Activated naive CD4-positive, alpha-beta T cell treated with anti-CD3 and anti-CD28 coated beads for 36 hours (primary cell): ENCODE results near the gene ADPRH. TPM values are rescaled to one million over a fixed set of nuclear protein-coding genes. Genes with fewer than 3 reads are reported as not detected.
"Not testable (repeated sequence)": the region's sequence is repeated elsewhere in the genome, so short reads cannot be mapped to it uniquely, and the experiment has no call there.

Experiments
- CTCF ChIA-PET: fragments of 350-600 bp; sonication (Branson Sonifier 250); formaldehyde crosslinking; loops from one replicate; lab custom pipeline; 2021; ENCODE audit warnings: antibody characterized with exemption; lab: Charles Lee
- DNase-seq: peaks from one replicate; pipeline ENCODE4 v3.0.0-alpha.2; 2020
- H3K27ac Mint-ChIP-seq: one replicate; pipeline ENCODE4 v1.8.0; 2021; ENCODE audit warnings: mild to moderate bottlenecking, mixed read lengths
- H3K27me3 Mint-ChIP-seq: one replicate; pipeline ENCODE4 v1.8.0; 2021; ENCODE audit warnings: low read depth, mixed read lengths
- H3K36me3 Mint-ChIP-seq: one replicate; pipeline ENCODE4 v1.8.0; 2021; ENCODE audit warnings: low read depth, mixed read lengths
- H3K4me1 Mint-ChIP-seq: one replicate; pipeline ENCODE4 v1.8.0; 2021; ENCODE audit warnings: low read depth, mixed read lengths
- H3K4me3 Mint-ChIP-seq: one replicate; pipeline ENCODE4 v1.8.0; 2021; ENCODE audit warnings: mild to moderate bottlenecking, moderate library complexity, mixed read lengths
- H3K9me3 Mint-ChIP-seq: one replicate; pipeline ENCODE4 v1.8.0; 2021; ENCODE audit warnings: mixed read lengths
- intact Hi-C: fragments of 100-400 bp; cut with micrococcal nuclease; formaldehyde crosslinking; loops from one replicate; pipeline ENCODE4 v1.15.1; 2023
- total RNA-seq, 2 experiments: library from RNA; stranded (reverse); gene quantifications; one replicate each; pipeline ENCODE4 v1.2.3, GENCODE V29; 2021

Gene ADPRH
- total RNA-seq, 2 experiments from 2014 or later: 2.6 to 3.1 TPM

DNA sequence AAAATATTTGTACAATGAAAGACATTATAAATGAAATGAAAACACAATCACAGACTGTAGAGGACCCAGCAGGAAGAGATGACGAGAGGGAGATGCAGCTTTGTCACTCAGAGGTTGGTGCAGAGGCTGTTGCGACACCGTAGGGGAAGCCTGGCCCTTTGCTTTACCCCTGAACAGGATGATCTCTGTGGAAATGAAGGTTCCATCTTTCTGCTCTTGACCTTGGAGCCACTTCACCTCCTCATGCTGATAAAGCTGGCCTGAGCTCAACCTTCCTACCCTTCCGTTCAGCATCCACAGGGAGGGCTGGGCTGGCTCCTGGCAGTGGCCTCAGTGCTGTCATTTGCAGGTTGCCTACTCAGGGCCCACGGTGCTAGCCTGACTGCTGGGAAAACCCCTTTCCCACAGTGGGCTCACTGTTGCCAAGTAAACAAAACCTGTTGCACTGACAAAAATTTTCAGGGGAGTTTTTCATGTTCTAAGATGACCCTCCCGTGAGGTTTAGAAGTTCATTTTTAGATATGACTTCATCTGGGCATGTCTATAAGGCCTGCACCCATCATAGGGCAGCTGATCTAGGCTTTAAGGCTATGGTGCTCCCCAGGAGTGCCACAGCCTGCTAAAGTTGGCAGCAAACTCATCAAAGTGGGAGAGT, 16.9 kb upstream of the ADPRH start:
- Mint-ChIP-seq H3K4me3 (no peak overlapping the region), H3K4me1 (peaks cover 10% of the 10 kb centered on the region), H3K27ac (peak overlapping the region; percentile 46), H3K9me3 (peaks cover 2% of the 10 kb centered on the region), H3K36me3 (no peaks in the 10 kb centered on the region), H3K27me3 (no peaks in the 10 kb centered on the region)
- intact Hi-C loops: no loop called here
- peak; percentile 29 for DNase-seq
- CTCF ChIA-PET: interaction anchor here (0.7 kb wide), 1 partner anchor 11 kb away, joined by 3 read pairs; no protein-coding TSS in a partner anchor

DNA sequence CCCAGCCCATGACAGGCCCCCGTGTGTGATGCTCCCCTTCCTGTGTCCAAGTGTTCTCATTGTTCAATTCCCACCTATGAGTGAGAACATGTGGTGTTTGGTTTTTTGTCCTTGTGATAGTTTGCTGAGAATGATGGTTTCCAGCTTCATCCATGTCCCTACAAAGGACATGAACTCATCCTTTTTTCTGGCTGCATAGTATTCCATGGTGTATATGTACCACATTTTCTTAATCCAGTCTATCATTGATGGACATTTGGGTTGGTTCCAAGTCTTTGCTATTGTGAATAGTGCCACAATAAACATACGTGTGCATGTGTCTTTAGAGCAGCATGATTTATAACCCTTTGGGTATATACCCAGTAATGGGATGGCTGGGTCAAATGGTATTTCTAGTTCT, 16.0 kb upstream of the ADPRH start:
- intact Hi-C loops, H3K27ac Mint-ChIP-seq, DNase-seq, H3K4me3 Mint-ChIP-seq, CTCF ChIA-PET, H3K9me3 Mint-ChIP-seq, H3K36me3 Mint-ChIP-seq, H3K27me3 Mint-ChIP-seq: not testable (repeated sequence)
- H3K4me1 Mint-ChIP-seq: peaks cover 10% of the 10 kb centered on the region

- H3K27me3 Mint-ChIP-seq: peaks cover 20% of the 10 kb centered on the region
- H3K4me1 Mint-ChIP-seq: no peaks in the 10 kb centered on the region
- CTCF ChIA-PET: no interaction called here
- H3K36me3 Mint-ChIP-seq: no peaks in the 10 kb centered on the region
- DNase-seq: no peak
- H3K27ac Mint-ChIP-seq: no peak overlapping the region
- intact Hi-C loops: no loop called here
- no peak overlapping the region for H3K4me3 Mint-ChIP-seq
- H3K9me3 Mint-ChIP-seq: peaks cover 2% of the 10 kb centered on the region
Observed at GRCh38 chr3:119569156-119569555, 10.1 kb upstream of the ADPRH start.

- Mint-ChIP-seq H3K27ac (no peak overlapping the region), H3K9me3 (no peaks in the 10 kb centered on the region), H3K4me3 (no peak overlapping the region), H3K27me3 (peaks cover 20% of the 10 kb centered on the region), H3K36me3 (no peaks in the 10 kb centered on the region), H3K4me1 (no peaks in the 10 kb centered on the region)
- intact Hi-C loops: no loop called here
- CTCF ChIA-PET: interaction anchor here (0.6 to 1.3 kb wide), 2 partner anchors 11 to 153 kb away, joined by 3 read pairs; partner anchors contain the start of gene CD80
- DNase-seq: no peak
Observed at GRCh38 chr3:119570229-119570628, 9.1 kb upstream of the ADPRH start.

GRCh38 chr3:119571230-119571629, 8.1 kb upstream of the ADPRH start:
- H3K4me1 Mint-ChIP-seq: no peaks in the 10 kb centered on the region
- CTCF ChIA-PET: no interaction called here
- peaks cover 20% of the 10 kb centered on the region for H3K27me3 Mint-ChIP-seq
- no peak overlapping the region for H3K4me3 Mint-ChIP-seq
- no peak overlapping the region for H3K27ac Mint-ChIP-seq
- intact Hi-C loops: no loop called here
- no peak for DNase-seq
- H3K9me3 Mint-ChIP-seq: no peaks in the 10 kb centered on the region
- H3K36me3 Mint-ChIP-seq: no peaks in the 10 kb centered on the region

GRCh38 chr3:119571688-119572087, 7.6 kb upstream of the ADPRH start:
- no peak overlapping the region for H3K4me3 Mint-ChIP-seq
- no peaks in the 10 kb centered on the region for H3K36me3 Mint-ChIP-seq
- DNase-seq: no peak
- no peaks in the 10 kb centered on the region for H3K9me3 Mint-ChIP-seq
- intact Hi-C loops: no loop called here
- no peaks in the 10 kb centered on the region for H3K4me1 Mint-ChIP-seq
- CTCF ChIA-PET: no interaction called here
- H3K27ac Mint-ChIP-seq: no peak overlapping the region
- H3K27me3 Mint-ChIP-seq: peaks cover 20% of the 10 kb centered on the region

GRCh38 chr3:119575507-119575906, 3.8 kb upstream of the ADPRH start:
- intact Hi-C loops: no loop called here
- CTCF ChIA-PET: interaction anchor here (1.3 kb wide), 1 partner anchor 16 kb away, joined by 3 read pairs; no protein-coding TSS in a partner anchor
- Mint-ChIP-seq H3K27me3 (peaks cover 23% of the 10 kb centered on the region), H3K9me3 (no peaks in the 10 kb centered on the region), H3K27ac (no peak overlapping the region), H3K4me3 (no peak overlapping the region), H3K36me3 (no peaks in the 10 kb centered on the region), H3K4me1 (peaks cover 9% of the 10 kb centered on the region)
- DNase-seq: no peak

DNA sequence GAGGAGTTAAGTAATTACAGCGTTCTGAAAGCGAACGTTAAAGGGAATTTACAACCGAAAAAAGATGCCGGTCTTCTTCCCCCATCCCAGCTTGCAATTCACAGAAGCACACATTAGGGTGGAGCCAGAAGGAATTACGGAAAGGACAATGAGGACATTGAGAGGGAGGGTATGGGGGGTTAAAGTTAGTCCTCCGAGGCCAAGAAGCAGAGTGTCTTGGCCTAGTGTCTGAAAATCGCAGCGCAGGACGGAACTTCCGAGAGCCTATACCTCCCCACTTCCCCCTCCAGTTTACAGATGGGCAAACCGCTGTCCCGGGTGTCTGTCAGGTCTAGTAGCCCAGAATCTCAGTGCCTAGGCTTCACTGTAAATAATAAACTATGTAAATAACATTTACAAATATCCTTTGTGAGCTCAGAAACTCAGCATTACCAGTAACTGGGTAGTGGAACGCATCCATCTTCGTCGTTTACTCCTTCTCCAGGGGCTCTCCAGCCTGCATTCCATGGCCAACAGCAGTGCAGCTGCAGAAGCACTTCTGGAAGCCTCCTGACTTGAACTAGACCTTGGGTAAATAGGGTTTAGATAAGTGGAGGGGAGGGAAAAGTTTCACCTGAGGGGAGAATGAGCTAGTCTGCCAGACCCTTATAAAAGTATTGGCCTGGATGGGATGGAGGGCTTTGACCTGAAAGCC, 922 bp downstream of the ADPRH start:
- Mint-ChIP-seq H3K4me3 (peak overlapping the region; percentile 86), H3K27ac (peak overlapping the region; percentile 54), H3K36me3 (no peaks in the 10 kb centered on the region), H3K9me3 (no peaks in the 10 kb centered on the region), H3K27me3 (peaks cover 18% of the 10 kb centered on the region), H3K4me1 (peaks cover 15% of the 10 kb centered on the region)
- DNase-seq: no peak
- intact Hi-C loops: loop anchor here (1.0 kb wide), 1 partner anchor 59 kb away; no protein-coding TSS in a partner anchor
- CTCF ChIA-PET: interaction anchor here (1.3 to 1.5 kb wide), 2 partner anchors 21 to 101 kb away, joined by 3 to 4 read pairs; no protein-coding TSS in a partner anchor

- Mint-ChIP-seq H3K4me3 (no peak overlapping the region), H3K27me3 (peaks cover 18% of the 10 kb centered on the region), H3K27ac (no peak overlapping the region), H3K4me1 (peaks cover 15% of the 10 kb centered on the region), H3K36me3 (no peaks in the 10 kb centered on the region), H3K9me3 (no peaks in the 10 kb centered on the region)
- CTCF ChIA-PET: interaction anchor here (1.0 to 1.6 kb wide), 3 partner anchors 11 to 23 kb away, joined by 3 to 5 read pairs (median 4); partner anchors contain the start of gene CD80
- intact Hi-C loops: loop anchor here (1.0 to 2.0 kb wide), 2 partner anchors 19 to 84 kb away; partner anchors contain the start of gene TIMMDC1
- peak; percentile 44 for DNase-seq
Observed at GRCh38 chr3:119582178-119582577, 2.9 kb downstream of the ADPRH start.

DNA sequence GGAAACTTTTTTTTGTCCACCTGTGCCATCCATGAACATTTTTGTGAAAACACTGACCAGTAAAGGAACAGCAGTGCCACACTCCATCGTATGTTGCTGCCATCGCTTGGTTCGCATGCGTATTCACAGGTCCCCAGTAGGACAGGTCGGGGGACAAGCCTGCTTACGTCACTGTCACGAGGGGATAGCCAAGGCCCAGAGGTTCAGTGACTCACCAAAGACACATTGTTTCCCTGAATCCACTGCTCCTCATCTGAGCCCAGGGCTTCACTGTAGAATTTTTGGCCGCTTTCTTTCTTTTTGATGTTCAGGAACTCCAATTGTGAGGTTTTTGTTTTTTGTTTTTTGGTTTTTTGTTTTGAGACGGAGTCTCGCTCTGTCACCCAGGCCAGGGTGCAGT, 5.9 kb downstream of the ADPRH start:
- H3K4me3 Mint-ChIP-seq: no peak overlapping the region
- CTCF ChIA-PET: no interaction called here
- intact Hi-C loops: no loop called here
- no peaks in the 10 kb centered on the region for H3K9me3 Mint-ChIP-seq
- no peaks in the 10 kb centered on the region for H3K36me3 Mint-ChIP-seq
- peaks cover 15% of the 10 kb centered on the region for H3K27me3 Mint-ChIP-seq
- peaks cover 16% of the 10 kb centered on the region for H3K4me1 Mint-ChIP-seq
- no peak overlapping the region for H3K27ac Mint-ChIP-seq
- DNase-seq: no peak

GRCh38 chr3:119585856-119586570, 6.7 kb downstream of the ADPRH start:
- intact Hi-C loops: no loop called here
- no peak overlapping the region for H3K27ac Mint-ChIP-seq
- peaks cover 1% of the 10 kb centered on the region for H3K9me3 Mint-ChIP-seq
- peaks cover 13% of the 10 kb centered on the region for H3K27me3 Mint-ChIP-seq
- H3K4me1 Mint-ChIP-seq: peaks cover 14% of the 10 kb centered on the region
- H3K36me3 Mint-ChIP-seq: no peaks in the 10 kb centered on the region
- CTCF ChIA-PET: interaction anchor here (0.9 kb wide), 1 partner anchor 14 kb away, joined by 3 read pairs; no protein-coding TSS in a partner anchor
- H3K4me3 Mint-ChIP-seq: no peak overlapping the region
- no peak for DNase-seq

DNA sequence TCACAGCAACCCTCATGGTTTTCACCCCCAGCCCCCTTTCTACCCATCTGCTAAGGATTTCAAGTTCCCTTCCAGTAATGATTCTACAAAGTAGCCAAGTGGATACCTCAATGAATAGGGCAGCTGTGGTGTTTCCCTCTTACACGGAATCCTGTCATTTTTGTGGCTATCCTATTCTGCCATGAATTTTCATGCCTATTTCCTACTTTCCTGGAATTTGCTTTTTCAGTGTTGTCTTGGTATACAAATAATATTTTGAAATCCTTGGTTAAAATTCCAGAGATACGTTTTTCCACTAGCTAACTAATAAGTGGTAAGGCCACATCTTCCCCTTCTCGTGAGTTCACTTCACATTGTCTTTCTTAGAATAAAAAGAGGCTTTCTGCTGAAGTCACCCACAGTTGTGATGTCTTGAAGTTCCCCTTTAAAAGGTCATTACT, 7.5 kb downstream of the ADPRH start:
- H3K4me1 Mint-ChIP-seq: peaks cover 14% of the 10 kb centered on the region
- peaks cover 17% of the 10 kb centered on the region for H3K27me3 Mint-ChIP-seq
- H3K9me3 Mint-ChIP-seq: peaks cover 1% of the 10 kb centered on the region
- DNase-seq: no peak
- no peaks in the 10 kb centered on the region for H3K36me3 Mint-ChIP-seq
- intact Hi-C loops: no loop called here
- CTCF ChIA-PET: interaction anchor here (0.9 kb wide), 1 partner anchor 14 kb away, joined by 3 read pairs; no protein-coding TSS in a partner anchor
- no peak overlapping the region for H3K27ac Mint-ChIP-seq
- H3K4me3 Mint-ChIP-seq: no peak overlapping the region
